HS-27A (cell line): Measurements from ENCODE around the gene SSBP4.
"Not testable (repeated sequence)": the region's sequence is repeated elsewhere in the genome, so short reads cannot be mapped to it uniquely, and the experiment has no call there.

Source experiments
- DNase-seq: peaks from one replicate; pipeline ENCODE4 v3.0.0-alpha.2; 2012; ENCODE audit warnings: low read depth, missing footprints

The SSBP4 gene

DNA sequence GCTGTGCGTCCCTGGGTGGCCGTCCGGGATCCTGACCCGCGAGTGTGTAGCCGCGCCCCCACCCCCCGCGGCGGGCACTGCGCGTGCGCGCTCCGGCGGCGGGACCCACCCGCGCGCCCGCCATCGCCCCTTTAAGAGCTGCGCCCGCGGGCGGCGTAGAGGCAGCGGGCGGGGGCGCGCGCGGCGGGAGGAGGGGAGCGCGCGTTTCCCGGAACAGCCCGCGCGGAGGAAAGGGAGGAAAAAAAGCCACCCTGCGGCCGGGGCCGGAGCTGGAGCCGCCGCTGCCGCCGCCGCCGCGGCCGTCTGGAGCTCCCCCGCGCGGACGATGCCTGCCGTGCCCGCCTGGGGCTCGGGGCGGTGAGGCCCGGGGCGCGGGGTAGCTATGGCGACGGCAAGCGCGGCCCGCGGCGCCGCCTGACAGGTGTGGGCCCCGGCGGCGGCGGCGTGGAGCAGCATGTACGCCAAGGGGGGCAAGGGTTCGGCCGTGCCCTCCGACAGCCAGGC, at the start of gene SSBP4:
Gene SSBP4, plus strand, starts transcription at position 204 of the 504 bp plus-strand sequence. Its CDS starts 251 bp downstream, at position 455.
- DNase-seq = no peak

DNA sequence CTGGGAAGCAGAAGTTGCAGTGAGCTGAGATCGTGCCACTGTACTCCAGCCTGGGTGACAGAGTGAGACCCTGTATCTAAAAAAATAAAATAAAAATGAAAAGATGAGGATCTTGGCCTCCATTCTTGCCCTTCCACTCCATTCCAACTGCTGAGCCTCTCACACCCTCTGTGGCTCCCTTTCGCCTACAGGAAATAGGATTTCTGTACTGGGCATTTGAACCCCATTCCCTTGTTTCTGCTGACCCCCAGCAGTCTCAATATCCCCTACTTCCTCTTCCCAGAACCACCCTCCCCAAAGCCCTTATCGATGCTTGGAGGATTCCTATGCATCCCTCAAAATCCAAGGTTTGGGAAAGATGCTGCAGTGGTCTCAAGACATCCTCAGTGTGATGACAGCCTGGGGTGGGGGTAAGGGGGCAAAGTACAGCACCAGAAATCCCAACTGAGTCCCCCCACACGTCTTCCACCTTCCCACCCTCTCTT, 45.7 kb upstream of the SSBP4 start:
- no peak for DNase-seq

DNA sequence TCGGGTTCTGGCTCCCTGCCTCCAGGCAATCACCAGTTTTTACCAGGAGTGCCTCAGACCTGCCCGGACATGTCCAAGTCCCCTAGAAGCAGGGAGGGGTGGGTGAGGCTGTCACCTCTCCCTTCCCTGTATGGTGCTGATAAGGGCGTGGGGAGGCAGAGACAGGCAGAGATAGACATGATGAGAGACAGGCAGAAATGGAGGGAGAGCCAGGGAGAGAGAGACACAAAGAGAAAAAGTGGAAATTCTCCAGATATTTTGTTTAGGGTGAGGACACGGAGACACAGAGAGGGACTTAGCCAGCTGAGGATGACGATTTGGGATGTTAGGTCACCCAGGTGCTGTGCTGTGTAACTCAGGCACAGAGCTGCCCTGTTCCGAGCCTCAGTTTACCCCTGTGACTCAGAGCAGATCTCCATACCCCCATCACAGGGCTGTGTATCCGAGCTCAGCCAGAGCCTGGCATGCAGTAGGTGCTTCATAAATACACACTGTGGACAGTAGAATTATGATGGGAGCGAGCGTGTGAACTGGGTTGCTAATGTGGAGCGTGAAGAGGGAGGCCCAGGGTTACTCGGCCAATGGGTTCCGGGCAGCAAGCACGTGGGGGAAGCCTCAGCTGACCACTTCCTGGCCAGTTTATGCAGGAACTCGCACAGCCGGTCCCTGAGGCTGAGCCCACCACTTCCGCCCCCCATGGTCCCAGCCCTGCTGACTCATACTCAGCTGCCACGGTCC, 45.1 kb upstream of the SSBP4 start:
- DNase-seq = peak; percentile 92

DNA sequence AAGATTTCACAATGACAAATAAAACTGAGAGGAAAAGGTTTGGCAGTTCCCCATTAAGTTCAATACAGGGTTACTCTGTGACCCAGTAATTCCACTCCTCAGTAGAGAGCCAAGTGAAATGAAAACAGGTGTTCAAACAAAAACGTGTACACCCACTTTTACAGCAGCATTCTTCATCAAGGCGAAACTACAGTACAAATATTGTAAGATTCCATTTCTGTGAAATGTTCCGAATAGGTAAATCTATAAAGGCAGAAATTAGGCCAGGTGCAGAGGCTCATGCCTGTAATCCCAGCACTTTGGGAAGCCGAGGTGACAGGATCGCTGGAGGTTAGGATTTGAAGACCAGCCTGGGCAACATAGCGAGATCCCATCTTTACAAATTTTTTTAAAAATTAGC, 42.2 kb upstream of the SSBP4 start:
- no peak for DNase-seq

DNA sequence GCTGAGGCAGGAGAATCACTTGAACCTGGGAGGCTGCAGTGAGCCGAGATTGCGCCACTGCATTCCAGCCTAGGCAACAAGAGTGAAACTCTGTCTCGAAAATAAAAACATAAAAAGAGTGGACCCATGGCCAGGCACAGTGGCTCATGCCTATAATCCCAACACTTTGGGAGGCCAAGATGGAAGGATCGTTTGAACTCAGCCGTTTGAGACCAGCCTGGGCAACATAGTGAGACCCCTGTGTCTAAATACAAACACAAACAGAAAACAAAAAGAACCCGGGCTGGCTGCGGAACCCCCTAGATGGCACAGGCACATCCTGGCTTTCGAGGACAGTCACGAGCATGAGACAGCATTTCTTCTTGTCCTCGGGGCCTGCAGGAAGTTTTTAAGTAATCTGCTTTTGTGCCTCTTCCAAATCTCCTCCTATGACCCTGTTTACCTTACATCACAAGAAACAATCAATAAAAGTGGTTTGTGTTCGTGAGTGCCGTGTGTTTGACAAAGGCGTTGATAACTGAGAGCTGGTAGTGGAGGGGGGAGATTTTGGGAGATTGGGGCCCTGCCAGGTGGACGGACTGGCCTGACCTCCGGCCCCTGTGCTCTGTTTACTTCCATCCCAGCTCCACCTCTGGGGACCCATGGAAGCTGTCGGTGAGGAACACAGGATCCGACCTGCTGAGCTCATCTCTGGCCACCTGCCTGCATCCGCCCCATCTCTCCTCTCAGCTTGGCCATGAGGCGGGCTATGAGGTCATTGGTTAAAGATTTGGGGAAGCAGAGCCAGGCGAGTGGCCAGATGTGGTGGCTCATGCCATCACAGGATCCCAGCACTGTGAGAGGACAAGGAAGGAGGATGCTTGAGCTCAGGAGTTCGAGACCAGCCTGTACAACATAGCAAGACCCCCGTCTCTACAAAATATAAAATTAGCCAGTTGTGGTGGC, 39.1 kb upstream of the SSBP4 start:
- DNase-seq = no peak

DNA sequence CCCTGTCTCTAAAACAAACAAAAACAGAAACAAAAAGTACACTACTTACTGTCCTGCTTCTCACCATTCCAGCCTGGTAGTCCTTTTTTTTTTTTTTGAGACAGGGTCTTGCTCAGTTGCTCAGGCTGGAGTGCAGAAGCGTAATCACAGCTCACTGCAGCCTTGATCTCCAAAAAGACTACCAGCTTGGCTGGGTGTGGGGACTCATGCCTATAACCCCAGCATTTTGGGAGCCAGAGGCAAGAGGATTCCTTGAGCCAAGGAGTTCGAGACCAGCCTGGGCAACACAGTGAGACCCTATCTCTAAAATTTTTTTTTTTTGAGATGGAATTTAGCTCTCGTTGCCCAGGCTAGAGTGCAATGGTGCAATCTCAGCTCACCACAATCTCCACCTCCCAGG, 38.4 kb upstream of the SSBP4 start:
- no peak for DNase-seq

DNA sequence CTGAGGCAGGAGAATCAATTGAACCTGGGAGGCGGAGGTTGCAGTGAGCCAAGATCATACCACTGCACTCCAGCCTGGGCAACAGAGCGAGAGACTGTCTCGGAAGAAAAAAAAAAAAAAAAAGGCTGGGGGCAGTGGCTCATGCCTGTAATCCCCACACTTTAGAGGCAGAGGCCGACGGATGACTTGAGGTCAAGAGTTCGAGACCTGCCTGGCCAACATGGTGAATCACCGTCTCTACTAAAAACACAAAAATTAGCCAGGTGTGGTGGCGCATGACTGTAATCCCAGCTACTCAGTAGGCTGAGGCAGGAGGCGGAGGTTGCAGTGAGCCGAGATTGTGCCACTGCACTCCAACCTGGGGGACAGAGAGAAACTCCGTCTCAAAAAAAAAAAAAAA, 35.6 kb upstream of the SSBP4 start:
- DNase-seq = not testable (repeated sequence)

DNA sequence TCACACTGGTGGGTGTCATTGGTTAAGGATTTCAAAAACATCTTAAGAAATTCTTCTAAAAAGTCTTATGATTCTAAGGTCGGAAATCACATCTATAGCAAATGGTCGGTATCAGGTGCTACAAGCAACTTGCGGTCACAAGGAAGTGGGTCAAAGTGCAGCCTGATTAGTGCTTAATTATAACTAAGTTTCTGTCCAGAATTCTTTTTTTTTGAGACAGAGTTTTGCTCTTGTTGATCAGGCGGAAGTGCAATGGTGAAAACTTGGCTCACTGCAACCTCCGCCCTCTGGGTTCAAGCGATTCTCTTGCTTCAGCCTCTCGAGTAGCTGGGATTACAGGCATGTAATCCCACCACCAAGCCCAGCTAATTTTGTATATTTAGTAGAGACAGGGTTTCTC, 34.4 kb upstream of the SSBP4 start:
- DNase-seq = no peak

DNA sequence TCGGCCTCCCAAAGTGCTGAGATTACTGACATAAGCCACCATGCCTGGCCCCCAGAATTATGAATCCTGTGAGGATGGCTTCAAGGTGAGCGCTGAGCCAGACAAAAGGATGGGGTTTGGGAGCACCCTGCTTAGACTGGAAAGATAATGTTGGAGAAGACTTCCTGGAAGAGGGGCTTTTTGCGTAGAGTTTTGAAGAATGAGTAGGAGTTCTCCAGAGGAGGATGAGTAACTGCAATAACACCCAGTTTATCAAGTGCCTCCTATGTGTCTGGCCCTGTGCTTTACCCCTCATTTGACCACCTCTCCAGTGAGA, 33.9 kb upstream of the SSBP4 start:
- no peak for DNase-seq

DNA sequence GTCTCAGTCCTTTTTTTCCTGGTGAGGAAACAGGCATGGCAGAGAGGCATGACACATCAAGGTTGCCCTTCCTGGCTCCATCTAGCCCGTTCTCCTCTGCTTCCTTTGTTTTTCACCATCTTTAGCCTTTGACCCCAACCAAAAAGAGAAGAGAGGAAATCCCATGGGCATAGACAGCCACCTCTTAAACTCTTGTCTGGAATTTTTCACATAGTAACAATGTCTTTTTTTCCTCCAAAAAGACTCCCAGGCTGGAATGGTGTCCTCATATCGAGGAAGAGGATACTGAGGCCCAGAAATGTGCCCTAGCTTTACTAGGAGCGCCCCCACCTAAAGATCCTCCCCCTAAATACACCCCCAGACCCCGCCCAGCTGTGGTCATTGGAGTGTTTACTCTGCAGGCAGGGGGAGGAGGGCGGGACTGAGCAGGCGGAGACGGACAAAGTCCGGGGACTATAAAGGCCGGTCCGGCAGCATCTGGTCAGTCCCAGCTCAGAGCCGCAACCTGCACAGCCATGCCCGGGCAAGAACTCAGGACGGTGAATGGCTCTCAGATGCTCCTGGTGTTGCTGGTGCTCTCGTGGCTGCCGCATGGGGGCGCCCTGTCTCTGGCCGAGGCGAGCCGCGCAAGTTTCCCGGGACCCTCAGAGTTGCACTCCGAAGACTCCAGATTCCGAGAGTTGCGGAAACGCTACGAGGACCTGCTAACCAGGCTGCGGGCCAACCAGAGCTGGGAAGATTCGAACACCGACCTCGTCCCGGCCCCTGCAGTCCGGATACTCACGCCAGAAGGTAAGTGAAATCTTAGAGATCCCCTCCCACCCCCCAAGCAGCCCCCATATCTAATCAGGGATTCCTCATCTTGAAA, 33.3 kb upstream of the SSBP4 start, which contains the start of gene GDF15:
Gene GDF15, plus strand, starts transcription at position 484 of the 868 bp plus-strand sequence. Its CDS starts 32 bp downstream, at position 516.
- DNase-seq = no peak

DNA sequence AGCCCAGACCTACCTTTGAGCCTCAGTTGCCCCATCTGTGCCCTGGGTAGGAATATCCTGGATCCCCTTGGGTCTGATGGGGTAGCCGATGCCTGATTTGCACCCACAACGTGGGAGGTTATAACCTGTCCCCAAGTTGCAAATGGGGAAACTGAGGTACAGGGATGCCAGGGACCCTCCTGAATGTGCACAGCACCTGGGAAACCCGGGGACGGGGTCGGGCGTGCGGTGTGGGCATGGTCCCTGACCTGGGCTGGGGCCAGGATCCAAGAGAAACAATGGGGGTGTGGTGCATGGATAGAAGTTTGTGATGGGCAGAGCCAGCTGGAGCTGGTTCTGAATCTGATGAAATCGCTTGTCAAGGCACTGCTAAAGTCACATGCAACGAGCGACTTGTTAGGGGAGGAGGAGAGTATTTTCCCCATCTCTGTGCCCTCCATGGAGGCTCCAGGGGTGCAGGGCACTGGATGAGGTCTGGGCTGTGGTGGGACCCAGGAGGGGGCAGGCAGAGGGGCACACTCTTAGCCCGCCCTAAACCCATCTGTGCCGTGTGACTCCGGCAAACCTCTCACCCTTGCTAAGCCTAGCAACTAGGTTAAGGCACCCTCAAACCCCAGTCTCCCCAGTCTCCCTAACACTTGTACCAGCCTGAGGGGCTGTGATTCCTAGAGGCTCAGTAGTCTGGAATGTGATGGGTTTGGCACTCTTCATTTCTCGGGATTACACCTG, 32.5 kb upstream of the SSBP4 start:
- no peak for DNase-seq

DNA sequence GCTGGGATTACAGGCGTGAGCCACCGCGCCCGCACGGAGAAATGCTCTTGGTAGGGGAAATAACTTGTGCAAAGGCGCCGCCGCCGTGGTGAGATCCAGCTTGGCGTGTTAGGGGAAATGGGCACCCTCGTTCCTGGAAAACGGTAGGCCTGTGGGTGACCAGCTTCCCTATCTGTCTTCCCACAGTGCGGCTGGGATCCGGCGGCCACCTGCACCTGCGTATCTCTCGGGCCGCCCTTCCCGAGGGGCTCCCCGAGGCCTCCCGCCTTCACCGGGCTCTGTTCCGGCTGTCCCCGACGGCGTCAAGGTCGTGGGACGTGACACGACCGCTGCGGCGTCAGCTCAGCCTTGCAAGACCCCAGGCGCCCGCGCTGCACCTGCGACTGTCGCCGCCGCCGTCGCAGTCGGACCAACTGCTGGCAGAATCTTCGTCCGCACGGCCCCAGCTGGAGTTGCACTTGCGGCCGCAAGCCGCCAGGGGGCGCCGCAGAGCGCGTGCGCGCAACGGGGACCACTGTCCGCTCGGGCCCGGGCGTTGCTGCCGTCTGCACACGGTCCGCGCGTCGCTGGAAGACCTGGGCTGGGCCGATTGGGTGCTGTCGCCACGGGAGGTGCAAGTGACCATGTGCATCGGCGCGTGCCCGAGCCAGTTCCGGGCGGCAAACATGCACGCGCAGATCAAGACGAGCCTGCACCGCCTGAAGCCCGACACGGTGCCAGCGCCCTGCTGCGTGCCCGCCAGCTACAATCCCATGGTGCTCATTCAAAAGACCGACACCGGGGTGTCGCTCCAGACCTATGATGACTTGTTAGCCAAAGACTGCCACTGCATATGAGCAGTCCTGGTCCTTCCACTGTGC, 30.9 kb upstream of the SSBP4 start:
- no peak for DNase-seq

DNA sequence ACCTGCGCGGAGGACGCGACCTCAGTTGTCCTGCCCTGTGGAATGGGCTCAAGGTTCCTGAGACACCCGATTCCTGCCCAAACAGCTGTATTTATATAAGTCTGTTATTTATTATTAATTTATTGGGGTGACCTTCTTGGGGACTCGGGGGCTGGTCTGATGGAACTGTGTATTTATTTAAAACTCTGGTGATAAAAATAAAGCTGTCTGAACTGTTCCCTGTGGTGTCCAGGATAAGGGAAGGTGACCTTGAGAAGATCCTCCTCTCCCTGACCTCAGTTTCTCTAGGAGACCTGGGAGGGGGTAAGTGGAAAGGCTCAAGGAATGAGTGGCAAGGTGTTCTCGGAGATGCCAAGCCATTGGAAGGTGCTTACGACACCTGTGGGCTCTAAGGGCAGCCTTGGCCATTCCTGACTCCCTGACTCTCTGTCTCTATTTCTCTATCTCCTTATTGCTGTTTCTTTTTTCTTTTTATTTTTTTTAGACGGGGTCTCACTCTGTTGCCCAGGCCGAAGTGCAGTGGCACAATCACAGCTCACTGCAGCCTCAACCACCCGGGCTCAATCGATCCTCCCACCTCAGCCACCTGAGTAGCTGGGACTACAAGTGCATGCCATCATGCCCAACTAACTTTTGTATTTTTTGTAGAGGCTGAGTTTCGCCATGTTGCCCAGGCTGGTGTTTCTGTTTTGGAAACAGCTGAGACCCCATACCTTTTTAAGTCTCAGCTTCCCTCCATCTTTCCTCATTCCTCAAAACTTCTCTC, 30.1 kb upstream of the SSBP4 start:
- no peak for DNase-seq

DNA sequence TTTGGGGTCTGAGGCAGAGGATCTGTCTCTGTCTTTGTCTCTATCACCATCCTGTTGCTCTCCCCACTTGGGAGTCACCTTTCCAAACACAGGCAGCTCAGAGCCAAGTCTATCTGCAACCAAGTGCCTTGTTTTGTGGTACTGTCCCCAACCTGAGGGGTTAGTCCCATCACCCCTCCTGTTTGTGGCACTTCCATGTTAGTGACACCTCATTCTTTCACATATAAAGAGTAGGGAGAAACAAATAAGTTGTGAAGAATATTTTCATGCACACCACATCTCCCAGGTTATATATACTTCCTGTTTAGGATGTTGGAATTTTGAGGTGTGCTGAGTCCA, 29.5 kb upstream of the SSBP4 start:
- DNase-seq = no peak

DNA sequence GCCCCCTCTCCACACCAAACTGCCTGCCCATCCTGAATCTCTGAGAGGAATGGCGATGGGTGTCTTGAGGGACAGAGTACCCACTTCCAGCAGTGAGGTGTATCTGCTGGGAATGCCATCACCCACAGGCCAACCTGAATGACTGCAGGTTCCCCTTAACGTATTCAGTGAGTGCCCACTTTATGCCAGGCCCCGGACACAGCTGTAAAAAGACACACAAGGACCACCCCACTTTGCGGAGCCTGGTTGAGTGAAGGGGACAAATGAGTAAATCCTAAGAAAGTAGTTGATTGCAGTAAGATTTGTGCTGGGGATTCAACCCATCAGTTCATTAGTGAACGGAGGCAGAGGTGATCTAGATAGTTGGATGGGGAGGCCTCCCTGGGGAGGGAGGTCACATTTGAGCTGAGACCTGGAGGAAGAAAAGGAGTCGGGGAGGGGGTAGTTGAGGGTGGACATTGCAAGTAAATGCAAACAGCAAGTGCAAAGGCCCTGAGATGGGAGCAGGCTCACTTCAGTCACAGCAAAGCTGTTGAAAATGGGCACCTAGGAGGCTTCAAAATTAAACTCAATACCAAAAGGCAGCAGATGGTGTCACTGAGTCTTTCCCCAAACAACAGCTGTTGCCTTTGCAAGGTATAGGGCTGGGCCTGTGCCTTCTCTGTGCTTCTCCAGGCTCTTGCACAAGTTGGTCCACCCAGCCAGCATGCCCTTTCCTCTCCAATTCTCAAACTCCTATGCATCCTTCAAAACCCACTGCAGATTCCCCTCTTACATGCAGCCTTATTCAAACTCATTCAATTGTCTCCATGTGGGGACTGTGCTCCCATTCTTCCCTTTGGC, 28.9 kb upstream of the SSBP4 start:
- no peak for DNase-seq

DNA sequence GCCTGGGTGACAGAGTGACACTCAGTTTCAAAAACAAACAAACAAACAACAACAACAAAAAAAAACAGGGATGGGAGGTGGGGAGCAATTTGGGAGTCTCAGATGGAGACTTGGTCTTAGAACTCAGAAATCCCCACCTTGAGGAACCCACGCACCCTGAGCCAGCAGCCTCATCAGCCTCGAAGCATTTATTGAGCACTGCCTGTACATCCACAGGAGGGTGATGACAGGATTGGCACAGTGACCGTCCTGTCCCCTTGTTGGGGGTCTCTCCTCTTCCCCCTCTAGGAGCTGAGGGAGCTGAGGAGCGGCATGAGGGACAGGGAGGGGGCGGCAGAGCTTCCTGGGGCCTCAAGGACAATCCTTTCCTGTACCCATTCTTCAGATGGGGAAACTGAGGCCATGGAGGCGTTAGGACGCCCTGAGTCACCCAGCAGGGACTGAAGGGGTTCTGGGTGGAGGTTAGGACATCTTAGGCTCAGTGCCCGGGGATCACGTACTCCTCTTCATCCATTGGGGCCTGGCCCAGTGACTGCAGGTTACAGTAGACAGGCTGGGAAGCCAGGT, 27.6 kb upstream of the SSBP4 start:
- no peak for DNase-seq

DNA sequence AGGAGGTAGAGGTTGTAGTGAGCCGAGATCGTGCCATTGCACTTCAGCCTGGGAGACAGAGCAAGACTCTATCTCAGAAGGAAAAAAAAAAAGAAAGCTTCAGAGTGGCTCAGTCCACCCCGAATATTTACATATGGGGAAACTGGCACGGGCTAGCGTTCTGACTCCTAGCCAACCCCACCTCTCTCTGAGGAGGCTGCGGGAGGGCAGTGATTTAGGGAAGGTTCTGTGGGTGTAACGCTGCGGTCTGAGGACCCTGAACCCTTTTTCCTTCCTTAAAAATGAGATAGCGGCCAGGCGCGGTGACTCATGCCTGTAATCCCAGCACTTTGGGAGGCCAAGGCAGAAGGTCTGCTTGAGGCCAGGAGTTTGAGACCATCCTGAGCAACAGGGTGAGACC, 26.8 kb upstream of the SSBP4 start:
- no peak for DNase-seq

DNA sequence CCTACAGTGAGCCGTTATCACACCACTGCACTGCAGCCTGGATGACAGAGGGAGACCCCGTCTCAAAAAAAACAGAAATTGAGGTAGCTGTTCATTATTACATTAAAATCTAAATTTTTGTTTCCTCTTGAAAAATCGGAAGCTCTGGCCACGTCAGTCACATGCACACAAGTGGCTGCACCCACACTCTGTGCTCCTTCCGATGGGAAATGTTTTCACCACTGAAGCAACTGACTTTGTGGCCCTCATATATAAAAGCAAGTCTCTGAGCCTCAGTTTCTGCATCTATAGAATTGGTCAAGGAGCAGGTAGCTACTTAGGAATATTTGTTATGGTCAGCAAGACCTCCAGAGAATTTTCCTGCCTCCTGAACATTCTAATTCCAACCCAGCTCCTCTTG, 26.3 kb upstream of the SSBP4 start:
- no peak for DNase-seq
